T-helper 2 cell treated with Interferon-gamma antibody and Interleukin-4, amounts not matched to agents 5 μg/mL and 100 μg/mL, for 36 hours (primary cell): ENCODE results near the gene BMX.

Source experiments
- DNase-seq: peaks from one replicate; pipeline ENCODE4 v3.0.0; 2021; ENCODE audit warnings: low spot score
- H3K27ac Mint-ChIP-seq: one replicate; pipeline ENCODE4 v1.8.0; 2021; ENCODE audit warnings: mild to moderate bottlenecking, mixed read lengths
- H3K27me3 Mint-ChIP-seq: one replicate; pipeline ENCODE4 v1.8.0; 2021; ENCODE audit warnings: low read depth, mixed read lengths
- H3K36me3 Mint-ChIP-seq: one replicate; pipeline ENCODE4 v1.8.0; 2021; ENCODE audit warnings: low read depth, mixed read lengths
- H3K4me1 Mint-ChIP-seq: one replicate; pipeline ENCODE4 v1.8.0; 2021; ENCODE audit warnings: low read depth, mixed read lengths
- H3K4me3 Mint-ChIP-seq: one replicate; pipeline ENCODE4 v1.8.0; 2022; ENCODE audit warnings: mild to moderate bottlenecking, moderate library complexity, mixed read lengths
- H3K9me3 Mint-ChIP-seq: one replicate; pipeline ENCODE4 v1.8.0; 2021; ENCODE audit warnings: mixed read lengths

BMX gene

DNA sequence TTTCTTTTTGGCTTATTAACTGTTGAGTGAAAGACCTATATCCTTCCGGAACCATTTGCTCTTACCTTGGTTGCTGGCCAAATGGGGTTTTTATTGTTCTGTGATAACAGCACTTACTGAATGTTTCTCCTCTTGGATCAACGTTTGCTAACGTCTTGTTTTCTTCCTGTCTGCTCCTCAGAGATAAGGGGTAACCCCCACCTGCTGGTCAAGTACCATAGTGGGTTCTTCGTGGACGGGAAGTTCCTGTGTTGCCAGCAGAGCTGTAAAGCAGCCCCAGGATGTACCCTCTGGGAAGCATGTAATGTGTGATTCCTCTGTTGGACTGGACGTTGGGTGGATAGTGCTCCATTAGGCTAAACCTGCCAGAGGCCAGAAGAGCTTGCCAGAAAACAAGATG is 15.3 kb downstream of the BMX start:
- DNase-seq: no peak
- no peaks in the 10 kb centered on the region for H3K36me3 Mint-ChIP-seq
- H3K4me1 Mint-ChIP-seq: no peaks in the 10 kb centered on the region
- H3K27ac Mint-ChIP-seq: no peak overlapping the region
- H3K4me3 Mint-ChIP-seq: no peak overlapping the region
- H3K27me3 Mint-ChIP-seq: peaks cover 2% of the 10 kb centered on the region
- no peaks in the 10 kb centered on the region for H3K9me3 Mint-ChIP-seq

DNA sequence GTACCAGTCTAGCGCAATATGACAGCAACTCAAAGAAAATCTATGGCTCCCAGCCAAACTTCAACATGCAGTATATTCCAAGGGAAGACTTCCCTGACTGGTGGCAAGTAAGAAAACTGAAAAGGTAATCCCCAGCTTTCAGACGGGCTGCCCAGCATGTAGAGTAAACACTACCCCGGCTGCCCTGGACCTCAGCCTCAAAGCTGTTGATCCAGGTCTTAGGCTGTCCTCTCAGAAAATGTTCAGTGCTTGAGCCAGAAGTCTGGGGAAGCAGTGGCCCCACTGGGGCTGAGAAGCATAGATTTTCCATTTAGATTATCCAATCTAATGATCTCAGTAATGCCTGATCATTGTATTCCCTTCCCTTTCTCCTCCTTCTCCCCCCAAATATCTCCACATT is 21.9 kb downstream of the BMX start:
- Mint-ChIP-seq H3K9me3 (no peaks in the 10 kb centered on the region), H3K27ac (no peak overlapping the region), H3K36me3 (no peaks in the 10 kb centered on the region), H3K27me3 (no peaks in the 10 kb centered on the region), H3K4me1 (no peaks in the 10 kb centered on the region), H3K4me3 (no peak overlapping the region)
- DNase-seq: no peak

DNA sequence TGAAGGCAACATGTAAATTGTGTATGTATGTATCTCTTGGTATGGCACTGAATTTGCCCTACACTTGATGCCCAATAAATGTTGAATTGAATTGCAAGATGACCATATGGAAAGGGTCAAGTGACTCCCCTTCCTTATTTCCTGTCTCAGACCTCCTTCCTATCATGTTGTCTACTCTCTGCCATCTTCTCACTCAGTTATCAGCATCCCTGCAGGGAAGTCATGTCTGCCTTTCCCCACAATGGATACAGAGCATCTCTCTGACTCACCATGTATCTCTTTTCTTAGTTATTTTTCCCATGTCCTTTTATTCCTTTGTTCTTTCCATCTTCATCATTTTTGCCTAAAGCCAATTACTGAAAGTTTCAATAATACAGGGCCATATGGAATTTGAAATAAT is 22.5 kb downstream of the BMX start:
- Mint-ChIP-seq H3K36me3 (no peaks in the 10 kb centered on the region), H3K27ac (no peak overlapping the region), H3K4me1 (no peaks in the 10 kb centered on the region), H3K9me3 (no peaks in the 10 kb centered on the region), H3K4me3 (no peak overlapping the region), H3K27me3 (no peaks in the 10 kb centered on the region)
- DNase-seq: no peak

DNA sequence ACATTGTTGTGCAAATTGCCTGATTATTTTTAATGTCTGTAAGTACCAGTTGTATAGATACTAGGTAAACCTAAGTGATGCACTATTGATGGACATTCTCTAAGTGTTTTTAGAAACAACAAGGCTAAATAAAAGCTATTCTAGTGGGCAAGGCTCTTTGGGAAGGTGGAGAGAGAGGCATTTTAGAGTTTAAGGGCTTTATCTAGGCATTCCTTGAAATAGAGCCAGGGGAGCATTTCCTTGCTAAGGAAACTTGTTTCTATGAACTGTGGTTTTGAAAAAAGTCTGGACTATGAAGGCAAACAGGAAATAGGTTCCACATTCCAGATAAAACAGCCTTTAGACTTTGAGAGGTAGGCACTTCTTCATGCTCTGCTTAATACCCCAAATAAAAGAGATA is 23.8 kb downstream of the BMX start:
- H3K36me3 Mint-ChIP-seq: no peaks in the 10 kb centered on the region
- H3K4me3 Mint-ChIP-seq: no peak overlapping the region
- DNase-seq: no peak
- H3K27ac Mint-ChIP-seq: no peak overlapping the region
- peaks cover 2% of the 10 kb centered on the region for H3K4me1 Mint-ChIP-seq
- H3K27me3 Mint-ChIP-seq: no peaks in the 10 kb centered on the region
- no peaks in the 10 kb centered on the region for H3K9me3 Mint-ChIP-seq

DNA sequence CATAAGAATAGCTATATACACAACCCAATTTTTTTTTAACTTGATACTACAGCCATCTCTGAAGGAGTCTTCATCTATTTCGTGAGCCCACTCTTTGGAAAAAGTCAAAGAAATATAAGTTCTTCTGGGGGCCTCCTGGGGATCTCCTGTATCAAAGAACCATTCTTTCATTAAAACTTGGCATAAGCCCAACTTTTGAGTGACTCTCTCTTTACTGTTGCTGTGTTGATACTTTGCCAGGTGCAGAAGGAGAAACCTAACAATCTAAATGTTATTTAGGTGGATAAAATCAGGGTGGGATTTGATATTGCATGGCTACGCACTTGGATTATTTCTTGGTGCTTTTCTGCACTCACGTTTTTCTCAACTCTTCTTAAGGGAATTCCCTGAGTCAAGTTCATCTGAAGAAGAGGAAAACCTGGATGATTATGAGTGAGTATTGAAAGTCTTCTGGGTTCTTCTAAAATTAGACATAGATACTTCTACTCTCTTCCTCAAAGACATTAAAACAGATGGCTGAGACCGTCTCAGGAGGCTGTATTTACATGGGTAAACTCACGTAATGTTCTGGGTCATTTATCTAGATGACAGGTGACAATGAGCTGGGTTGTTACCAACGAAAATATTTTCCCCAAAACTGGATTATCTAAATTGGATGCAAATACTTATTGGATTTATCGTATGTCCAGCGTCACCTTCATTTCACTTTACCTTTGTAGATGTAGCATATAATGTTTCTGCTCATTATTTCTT is 25.2 kb downstream of the BMX start:
- no peaks in the 10 kb centered on the region for H3K36me3 Mint-ChIP-seq
- peaks cover 2% of the 10 kb centered on the region for H3K4me1 Mint-ChIP-seq
- H3K27ac Mint-ChIP-seq: no peak overlapping the region
- H3K9me3 Mint-ChIP-seq: no peaks in the 10 kb centered on the region
- H3K4me3 Mint-ChIP-seq: no peak overlapping the region
- DNase-seq: no peak
- H3K27me3 Mint-ChIP-seq: no peaks in the 10 kb centered on the region

DNA sequence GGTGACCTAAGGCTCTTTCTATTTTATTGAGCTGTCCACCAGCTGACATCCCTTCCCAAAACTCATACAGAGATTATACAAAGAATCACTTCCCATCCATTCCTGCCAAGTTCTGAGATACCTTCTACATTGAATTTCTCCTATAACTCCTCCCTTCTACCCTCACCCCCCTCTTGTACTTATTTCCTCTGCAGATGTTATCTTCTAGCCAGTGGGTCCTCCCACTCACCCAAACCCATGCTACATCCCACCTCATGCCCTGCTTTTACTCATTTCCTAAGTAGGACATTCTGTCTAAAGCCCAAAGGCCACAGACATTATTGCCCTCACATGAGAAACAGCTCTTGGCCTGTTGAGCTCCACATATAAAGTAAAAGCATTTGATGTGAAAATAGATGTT is 28.6 kb downstream of the BMX start:
- no peak for DNase-seq
- Mint-ChIP-seq H3K9me3 (no peaks in the 10 kb centered on the region), H3K4me1 (peaks cover 2% of the 10 kb centered on the region), H3K36me3 (no peaks in the 10 kb centered on the region), H3K27ac (no peak overlapping the region), H3K4me3 (no peak overlapping the region), H3K27me3 (peaks cover 2% of the 10 kb centered on the region)

DNA sequence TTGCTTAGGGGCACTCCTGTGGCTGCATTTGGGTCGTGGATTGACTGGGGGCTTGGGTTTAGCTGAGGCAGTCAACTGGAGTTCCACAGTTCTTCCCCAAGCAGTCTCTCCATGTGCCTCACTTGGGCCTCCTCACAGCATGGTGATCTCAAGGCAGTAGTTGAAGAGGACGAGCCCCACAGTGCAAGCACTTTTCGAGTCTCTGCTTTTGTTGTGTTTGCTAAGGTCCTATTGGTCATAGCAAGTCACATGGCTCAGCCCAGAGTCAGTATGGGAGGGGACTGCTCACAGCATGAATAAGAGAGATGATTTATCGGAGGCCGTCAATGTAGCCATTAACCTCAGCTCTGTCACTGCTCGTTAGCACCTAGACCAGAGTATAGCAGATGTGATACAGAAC is 29.7 kb downstream of the BMX start:
- Mint-ChIP-seq H3K36me3 (no peaks in the 10 kb centered on the region), H3K27ac (no peak overlapping the region), H3K27me3 (peaks cover 2% of the 10 kb centered on the region), H3K4me3 (no peak overlapping the region), H3K9me3 (no peaks in the 10 kb centered on the region), H3K4me1 (peaks cover 2% of the 10 kb centered on the region)
- DNase-seq: no peak

DNA sequence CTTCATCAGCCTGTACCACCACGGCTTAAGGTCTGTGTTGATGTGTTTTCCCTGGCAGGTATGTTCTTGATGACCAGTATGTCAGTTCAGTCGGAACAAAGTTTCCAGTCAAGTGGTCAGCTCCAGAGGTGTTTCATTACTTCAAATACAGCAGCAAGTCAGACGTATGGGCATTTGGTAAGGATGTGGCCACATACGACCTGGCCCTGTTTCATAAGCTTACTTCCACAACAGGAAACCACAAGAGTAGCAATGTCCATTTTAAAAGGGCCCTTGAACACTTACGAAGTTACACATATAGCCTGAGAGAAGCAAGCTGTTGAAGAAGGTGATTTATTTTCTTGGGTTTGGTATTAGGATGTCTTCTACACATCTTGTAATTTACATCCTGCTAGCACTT is 46.1 kb downstream of the BMX start:
- H3K27me3 Mint-ChIP-seq: peaks cover 2% of the 10 kb centered on the region
- no peaks in the 10 kb centered on the region for H3K9me3 Mint-ChIP-seq
- H3K36me3 Mint-ChIP-seq: no peaks in the 10 kb centered on the region
- no peaks in the 10 kb centered on the region for H3K4me1 Mint-ChIP-seq
- no peak overlapping the region for H3K27ac Mint-ChIP-seq
- no peak for DNase-seq
- no peak overlapping the region for H3K4me3 Mint-ChIP-seq

DNA sequence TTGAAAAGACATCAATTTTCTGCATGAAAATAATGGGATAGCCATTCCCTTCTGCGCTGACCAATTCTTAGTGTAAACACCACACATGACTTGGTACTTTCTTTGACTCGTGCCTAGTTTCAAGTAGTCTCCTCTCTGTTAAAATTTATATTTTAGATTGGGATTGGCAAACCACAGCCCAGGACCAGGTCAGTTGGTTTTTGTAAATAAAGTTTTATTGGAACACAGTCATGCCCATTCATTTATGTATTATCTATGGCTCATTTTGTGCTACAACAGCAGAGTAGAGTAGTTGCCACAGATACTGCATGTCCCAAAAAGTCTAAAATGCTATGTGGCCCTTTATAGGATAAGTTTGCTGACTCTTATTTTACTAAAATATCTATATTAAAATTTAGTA is 46.7 kb downstream of the BMX start:
- H3K4me1 Mint-ChIP-seq: no peaks in the 10 kb centered on the region

DNA sequence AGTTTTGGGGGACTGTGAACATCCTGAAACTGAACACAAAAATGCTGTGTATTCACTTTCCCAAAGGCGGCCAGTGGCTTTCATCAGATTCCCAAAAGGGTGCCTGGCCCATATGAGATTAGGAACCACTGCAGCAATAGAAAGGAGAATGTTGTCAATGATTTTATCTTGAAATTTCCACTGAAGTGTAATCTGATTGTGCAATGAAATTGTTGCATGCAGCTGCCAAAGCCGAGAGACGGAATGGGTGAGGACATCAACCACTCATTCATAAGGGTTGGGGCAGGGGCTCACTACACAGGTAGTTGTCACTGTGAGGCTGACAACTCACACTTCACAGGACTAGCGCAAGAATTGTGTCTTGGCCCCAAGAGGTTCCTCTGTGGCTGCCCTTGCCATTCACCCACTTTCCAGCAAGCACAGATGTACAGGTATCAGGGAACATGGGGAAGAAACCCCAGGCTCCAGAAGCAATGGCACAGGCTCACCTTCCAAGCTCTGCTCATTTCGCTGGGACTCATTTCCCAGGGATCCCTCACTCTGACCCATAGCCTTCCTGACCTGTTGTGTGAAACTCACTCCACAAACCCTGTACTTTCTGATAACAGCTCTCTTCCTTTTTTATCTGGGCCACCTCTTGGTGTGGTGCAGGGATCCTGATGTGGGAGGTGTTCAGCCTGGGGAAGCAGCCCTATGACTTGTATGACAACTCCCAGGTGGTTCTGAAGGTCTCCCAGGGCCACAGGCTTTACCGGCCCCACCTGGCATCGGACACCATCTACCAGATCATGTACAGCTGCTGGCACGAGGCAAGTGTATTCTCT is 48.8 kb downstream of the BMX start:
- Mint-ChIP-seq H3K9me3 (no peaks in the 10 kb centered on the region), H3K4me3 (no peak overlapping the region), H3K4me1 (no peaks in the 10 kb centered on the region), H3K27me3 (peaks cover 4% of the 10 kb centered on the region), H3K36me3 (no peaks in the 10 kb centered on the region), H3K27ac (no peak overlapping the region)
- no peak for DNase-seq

More for the DNA sequence above, 46.7 kb downstream of the BMX start:
- Mint-ChIP-seq H3K4me3 (no peak overlapping the region), H3K27ac (no peak overlapping the region), H3K36me3 (no peaks in the 10 kb centered on the region), H3K9me3 (no peaks in the 10 kb centered on the region), H3K27me3 (peaks cover 2% of the 10 kb centered on the region)
- no peak for DNase-seq

DNA sequence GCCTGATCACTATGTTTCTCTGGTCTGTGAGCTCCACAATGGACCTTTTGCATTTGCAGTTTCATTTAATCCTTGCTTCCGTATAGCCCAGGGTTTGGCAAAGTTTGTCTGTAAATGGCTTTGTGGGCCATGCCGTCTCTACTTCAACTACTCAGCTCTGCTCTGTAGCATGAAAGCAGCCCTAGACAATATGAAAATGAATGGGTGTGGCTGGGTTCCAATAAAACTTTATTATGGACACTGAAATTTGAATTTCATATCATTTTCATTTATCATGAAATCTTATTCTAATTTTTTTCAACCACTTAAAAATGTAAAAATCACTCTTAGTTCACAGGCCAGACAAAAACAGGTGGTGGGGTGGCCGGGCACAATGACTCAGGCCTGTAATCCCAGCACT is 58.6 kb downstream of the BMX start:
- no peak for DNase-seq
- Mint-ChIP-seq H3K36me3 (no peaks in the 10 kb centered on the region), H3K27me3 (peaks cover 2% of the 10 kb centered on the region), H3K27ac (no peak overlapping the region), H3K4me3 (no peak overlapping the region), H3K9me3 (no peaks in the 10 kb centered on the region), H3K4me1 (no peaks in the 10 kb centered on the region)

DNA sequence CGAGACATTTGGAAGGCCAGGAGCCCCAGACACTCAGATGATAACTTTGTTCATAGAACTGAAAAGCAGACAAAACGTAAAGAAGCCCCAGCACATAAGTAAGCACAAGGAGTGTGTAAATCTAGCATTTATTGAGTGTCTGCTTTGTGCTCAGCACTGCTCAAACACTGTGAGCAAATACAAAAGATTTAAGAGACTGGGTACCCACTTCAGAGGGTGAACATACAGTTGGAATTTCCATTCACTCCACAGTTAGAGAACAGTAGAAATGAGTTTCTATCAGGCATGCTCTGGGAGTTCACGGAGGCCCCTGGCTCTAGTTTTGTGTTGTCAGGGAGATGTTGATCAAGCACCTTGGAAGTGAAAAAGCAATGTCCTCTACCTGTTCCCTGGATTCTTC is 60.3 kb downstream of the BMX start:
- H3K27ac Mint-ChIP-seq: no peak overlapping the region
- no peaks in the 10 kb centered on the region for H3K9me3 Mint-ChIP-seq
- no peaks in the 10 kb centered on the region for H3K4me1 Mint-ChIP-seq
- peaks cover 6% of the 10 kb centered on the region for H3K27me3 Mint-ChIP-seq
- no peak for DNase-seq
- H3K4me3 Mint-ChIP-seq: no peak overlapping the region
- no peaks in the 10 kb centered on the region for H3K36me3 Mint-ChIP-seq

DNA sequence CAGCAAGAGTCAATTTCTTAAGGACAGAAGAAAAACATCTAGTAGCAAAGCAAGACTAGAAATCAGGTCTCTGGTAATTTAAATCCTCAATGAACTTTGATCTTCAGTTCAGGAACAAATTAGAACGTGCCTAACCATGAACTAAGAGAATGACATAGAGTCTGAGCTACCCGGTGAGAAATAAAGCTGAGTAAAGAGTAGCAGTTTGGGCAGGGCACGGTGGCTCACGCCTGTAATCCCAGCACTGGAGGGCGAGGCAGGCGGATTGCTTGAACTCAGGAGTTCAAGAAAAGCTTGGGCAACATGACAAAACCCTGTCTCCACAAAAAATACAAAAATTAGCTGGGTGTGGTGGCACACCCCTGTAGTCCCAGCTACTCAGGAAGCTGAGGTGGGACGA is 62.4 kb downstream of the BMX start:
- Mint-ChIP-seq H3K36me3 (no peaks in the 10 kb centered on the region), H3K27me3 (peaks cover 4% of the 10 kb centered on the region), H3K27ac (no peak overlapping the region), H3K4me3 (no peak overlapping the region), H3K9me3 (no peaks in the 10 kb centered on the region), H3K4me1 (peaks cover 2% of the 10 kb centered on the region)
- no peak for DNase-seq

DNA sequence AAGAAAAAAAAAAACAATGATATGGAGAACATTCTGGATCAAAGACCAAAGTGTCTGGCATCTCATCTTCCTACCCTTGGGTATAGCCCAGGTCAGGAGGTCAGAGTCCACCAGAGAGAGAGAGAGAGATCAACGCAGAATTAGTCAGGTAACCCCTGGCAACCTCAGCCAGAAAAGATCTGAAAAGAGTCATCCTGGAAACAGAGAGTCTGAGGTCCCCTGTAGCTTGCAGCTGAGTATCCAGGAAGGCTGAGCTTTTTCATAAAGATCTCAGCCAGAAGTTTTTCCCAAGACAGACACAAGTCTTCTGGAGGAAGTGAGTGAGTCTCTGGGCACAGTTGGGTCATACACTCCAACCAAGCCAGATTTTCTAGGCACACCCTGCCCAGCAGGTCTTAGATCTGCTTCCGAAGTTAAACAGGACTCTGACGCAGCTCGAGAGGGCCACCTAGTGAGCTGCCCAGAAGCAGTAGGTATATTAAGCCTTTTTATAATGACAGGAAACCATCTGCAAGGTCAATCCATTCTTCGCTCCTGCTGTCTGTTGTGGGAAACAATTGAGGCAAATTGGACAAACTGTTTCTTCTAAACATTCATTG is 64.5 kb downstream of the BMX start:
- H3K27ac Mint-ChIP-seq: no peak overlapping the region
- H3K27me3 Mint-ChIP-seq: peaks cover 4% of the 10 kb centered on the region
- no peak overlapping the region for H3K4me3 Mint-ChIP-seq
- peak; percentile 5 for DNase-seq
- peaks cover 2% of the 10 kb centered on the region for H3K4me1 Mint-ChIP-seq
- no peaks in the 10 kb centered on the region for H3K36me3 Mint-ChIP-seq
- H3K9me3 Mint-ChIP-seq: no peaks in the 10 kb centered on the region
